ENCODE data around the gene CAPN15. TPM values are rescaled to one million over a fixed set of nuclear protein-coding genes. Genes with fewer than 3 reads are reported as not detected.

Gene CAPN15
- polyA plus RNA-seq, 3 donors from 2014 or later = 9.2 to 30.7 (median 10.1) TPM

- Mint-ChIP-seq H3K36me3 (no peaks in the 10 kb centered on the region), H3K4me3 (no peak overlapping the region), H3K27me3 (ENCODE audit: low read depth in 3 of 3) (peaks cover 0 to 4% (median 0%) of the 10 kb centered on the region in 3 donors), H3K4me1 (peaks cover 2 to 5% of the 10 kb centered on the region in 2 donors), H3K27ac (no peak overlapping the region), H3K9me3 (no peaks in the 10 kb centered on the region)
- DNase-seq = no peak
These were observed 55.3 kb downstream of the CAPN15 start for GRCh38 chr16:582614-583331.

DNA sequence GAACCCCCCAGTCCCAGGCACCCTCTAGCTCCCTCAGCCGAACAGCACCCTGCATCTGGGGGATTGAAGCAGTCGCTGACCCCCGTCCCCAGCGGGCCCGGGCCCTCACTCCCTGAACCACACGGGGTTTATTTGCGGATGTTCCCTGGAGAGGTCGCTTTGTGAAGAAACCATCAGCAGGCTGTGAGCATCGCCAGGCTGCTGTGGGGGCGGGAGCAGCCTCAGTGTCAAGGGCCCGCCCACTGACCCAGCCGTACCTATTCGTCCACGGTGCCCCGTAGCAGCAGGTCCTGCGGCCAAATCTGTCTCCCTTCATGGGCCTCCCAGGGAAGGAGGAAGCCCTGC lies 55.9 kb downstream of the CAPN15 start:
- Mint-ChIP-seq H3K27ac (no peak overlapping the region), H3K27me3 (ENCODE audit: low read depth in 3 of 3) (peaks cover 0 to 4% (median 3%) of the 10 kb centered on the region in 3 donors), H3K36me3 (no peaks in the 10 kb centered on the region), H3K4me1 (peaks cover 8 to 9% of the 10 kb centered on the region in 2 donors), H3K4me3 (no peak overlapping the region), H3K9me3 (no peaks in the 10 kb centered on the region)
- DNase-seq = no peak

GRCh38 chr16:583815-584591 lies 56.5 kb downstream of the CAPN15 start:
- Mint-ChIP-seq H3K4me3 (no peak overlapping the region), H3K36me3 (no peaks in the 10 kb centered on the region), H3K9me3 (no peaks in the 10 kb centered on the region), H3K27me3 (ENCODE audit: low read depth in 3 of 3) (peaks cover 2 to 8% (median 3%) of the 10 kb centered on the region in 3 donors), H3K4me1 (peaks cover 11% of the 10 kb centered on the region in 2 donors), H3K27ac (no peak overlapping the region)
- no peak for DNase-seq

GRCh38 chr16:585351-585750 lies 57.8 kb downstream of the CAPN15 start:
- peaks cover 8 to 16% (median 9%) of the 10 kb centered on the region in 3 donors for H3K27me3 Mint-ChIP-seq (ENCODE audit: low read depth in 3 of 3)
- no peaks in the 10 kb centered on the region for H3K9me3 Mint-ChIP-seq
- H3K4me3 Mint-ChIP-seq = no peak overlapping the region
- H3K4me1 Mint-ChIP-seq = peaks cover 11% of the 10 kb centered on the region in 2 donors
- H3K27ac Mint-ChIP-seq = no peak overlapping the region
- DNase-seq = no peak
- H3K36me3 Mint-ChIP-seq = no peaks in the 10 kb centered on the region

GRCh38 chr16:586047-586644 lies 58.6 kb downstream of the CAPN15 start:
- Mint-ChIP-seq H3K4me1 (peaks cover 18 to 19% of the 10 kb centered on the region in 2 donors), H3K9me3 (no peaks in the 10 kb centered on the region), H3K36me3 (no peaks in the 10 kb centered on the region), H3K27me3 (ENCODE audit: low read depth in 3 of 3) (peaks cover 11 to 21% (median 13%) of the 10 kb centered on the region in 3 donors), H3K27ac (peak overlapping the region in 1 of 6 donors; percentile 7), H3K4me3 (no peak overlapping the region)
- no peak for DNase-seq

DNA sequence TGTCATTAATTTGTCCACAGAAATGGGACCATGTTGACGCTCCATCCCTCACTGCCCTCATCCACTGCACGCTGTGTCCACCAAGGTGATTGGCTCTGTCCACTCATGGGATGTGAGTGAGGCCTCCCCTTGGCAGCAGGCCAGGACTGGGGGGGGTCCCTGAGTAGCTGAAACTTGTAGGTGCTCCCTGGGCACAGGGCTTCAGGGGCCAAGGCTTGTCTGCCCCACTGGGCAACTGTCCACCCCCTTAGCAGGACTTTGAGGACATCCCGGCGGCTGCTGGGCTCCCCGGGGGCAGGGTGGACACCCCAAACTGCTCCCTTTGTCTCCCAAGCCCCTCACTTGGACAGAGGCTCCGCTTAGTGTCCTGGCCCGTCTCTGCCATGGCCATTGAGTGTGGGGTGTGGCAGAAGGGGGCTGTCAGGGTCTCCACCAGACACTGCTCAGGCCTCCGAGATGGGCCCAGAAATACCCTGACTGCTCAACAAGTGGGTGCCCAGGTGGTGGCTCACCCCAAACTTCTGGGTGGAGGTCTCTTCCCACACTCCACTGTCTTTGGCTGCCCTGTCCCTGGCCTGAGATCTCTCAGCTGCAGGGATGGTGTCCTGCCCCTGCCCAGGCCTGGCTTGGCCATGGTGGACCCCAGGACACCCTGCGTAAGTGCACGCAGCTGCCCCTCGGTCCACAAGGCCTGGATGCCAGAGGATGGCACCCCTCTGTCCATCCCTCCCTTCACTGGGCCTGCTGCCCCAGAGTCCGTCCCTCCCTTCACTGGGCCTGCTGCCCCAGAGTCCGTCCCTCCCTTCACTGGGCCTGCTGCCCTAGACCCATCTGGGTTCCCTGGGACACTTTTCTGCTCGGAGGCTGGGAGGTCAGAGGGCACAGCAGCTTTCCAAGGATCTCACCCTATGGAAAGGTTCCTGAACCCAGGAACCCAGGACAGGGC lies 59.4 kb downstream of the CAPN15 start:
- no peak for DNase-seq
- Mint-ChIP-seq H3K27ac (peak overlapping the region in 5 of 6 donors; percentile 7 to 88 (median 83)), H3K27me3 (ENCODE audit: low read depth in 3 of 3) (peaks cover 11 to 21% (median 13%) of the 10 kb centered on the region in 3 donors), H3K9me3 (no peaks in the 10 kb centered on the region), H3K36me3 (no peaks in the 10 kb centered on the region), H3K4me1 (peaks cover 21 to 26% of the 10 kb centered on the region in 2 donors), H3K4me3 (peak overlapping the region; percentile 71 to 97 (median 92))

DNA sequence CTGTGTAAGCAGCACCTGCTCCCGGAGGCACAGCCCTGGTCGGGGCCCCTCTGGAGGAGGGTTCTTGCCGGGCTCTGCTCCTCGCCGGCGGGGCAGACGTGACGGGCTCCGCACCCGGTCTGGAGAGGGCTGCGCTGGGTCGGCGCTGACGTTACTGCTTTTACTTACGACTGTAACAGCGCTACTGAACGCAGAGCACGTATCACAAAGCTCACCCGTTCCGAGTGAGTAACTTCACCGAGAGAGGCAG lies 61.1 kb downstream of the CAPN15 start:
- H3K4me3 Mint-ChIP-seq = peak overlapping the region; percentile 92 to 97 (median 94)
- H3K36me3 Mint-ChIP-seq = no peaks in the 10 kb centered on the region
- H3K27ac Mint-ChIP-seq = peak overlapping the region; percentile 93 to 99 (median 98)
- DNase-seq = no peak
- peaks cover 11 to 21% (median 13%) of the 10 kb centered on the region in 3 donors for H3K27me3 Mint-ChIP-seq (ENCODE audit: low read depth in 3 of 3)
- H3K9me3 Mint-ChIP-seq = no peaks in the 10 kb centered on the region
- H3K4me1 Mint-ChIP-seq = peaks cover 30 to 33% of the 10 kb centered on the region in 2 donors

DNA sequence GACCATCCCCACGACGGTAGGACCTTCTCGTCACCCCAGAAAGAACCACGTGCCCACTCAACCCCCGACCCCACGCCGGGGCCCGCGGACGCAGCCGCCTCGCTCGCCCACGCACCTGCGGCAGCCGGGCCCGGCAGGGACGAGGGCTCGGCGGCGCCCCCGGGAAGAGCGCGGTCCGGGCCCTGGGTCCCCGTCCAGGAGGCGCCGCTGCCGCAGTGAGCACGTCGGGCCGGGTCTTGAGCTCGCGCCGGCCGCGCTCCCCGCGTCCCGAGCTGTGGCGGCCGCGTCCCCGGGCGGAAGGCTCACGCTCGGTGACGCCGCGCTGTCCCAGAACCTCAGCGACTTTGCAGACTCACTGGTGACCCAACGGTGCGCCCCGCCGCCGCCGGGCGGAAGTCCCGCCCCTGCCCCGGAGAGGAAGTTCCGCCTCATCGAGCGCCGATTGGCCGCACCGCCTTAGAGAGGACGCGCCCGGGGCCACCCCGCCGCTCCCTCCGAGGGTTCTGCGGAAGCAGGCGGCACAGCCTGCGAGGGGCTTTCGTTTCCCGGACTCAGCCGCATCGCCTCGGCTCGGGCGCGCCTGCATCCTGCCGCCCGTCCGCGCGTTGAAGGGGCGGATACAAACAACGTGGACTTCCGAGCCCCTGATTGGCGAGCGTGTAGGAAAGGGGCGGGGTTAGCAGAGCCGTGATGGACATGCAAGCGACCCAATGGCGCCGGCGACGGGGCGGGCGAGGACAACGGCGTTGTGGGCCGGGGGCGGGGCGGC lies 61.6 kb downstream of the CAPN15 start:
- H3K9me3 Mint-ChIP-seq = no peaks in the 10 kb centered on the region
- peak; percentile 99 to 100 (median 99) for DNase-seq
- H3K27me3 Mint-ChIP-seq (ENCODE audit: low read depth in 3 of 3) = peaks cover 11 to 23% (median 14%) of the 10 kb centered on the region in 3 donors
- H3K4me3 Mint-ChIP-seq = peak overlapping the region; percentile 94 to 100 (median 98)
- peaks cover 32 to 36% of the 10 kb centered on the region in 2 donors for H3K4me1 Mint-ChIP-seq
- no peaks in the 10 kb centered on the region for H3K36me3 Mint-ChIP-seq
- peak overlapping the region; percentile 93 to 100 (median 100) for H3K27ac Mint-ChIP-seq

DNA sequence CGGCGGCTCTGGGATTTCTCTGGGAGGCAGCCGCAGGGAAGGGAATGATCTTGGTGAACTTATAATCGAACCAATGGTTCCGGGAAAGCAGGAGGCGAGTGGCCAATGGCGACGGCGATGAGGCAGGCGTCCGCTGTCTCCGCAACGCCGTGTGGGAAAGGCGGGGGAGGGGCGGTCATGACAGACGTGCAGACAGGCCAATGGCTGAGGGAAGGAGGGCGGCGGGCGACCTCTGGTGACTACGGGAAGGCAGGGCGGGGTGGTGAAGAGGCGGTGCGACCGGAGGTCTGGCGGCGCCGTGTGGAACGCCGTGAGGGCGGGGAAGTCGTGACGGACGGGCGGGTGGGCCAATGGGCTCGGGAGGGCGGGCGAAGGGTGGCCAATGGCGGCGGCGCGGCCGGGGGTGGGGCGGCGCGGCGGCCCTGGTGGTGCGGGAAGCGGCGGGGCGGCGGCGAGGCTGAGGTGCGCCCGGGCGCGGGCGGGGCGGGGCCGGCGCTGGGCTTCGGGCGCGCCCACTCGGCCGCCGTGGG lies 62.2 kb downstream of the CAPN15 start, which contains the start of gene RAB40C:
RAB40C (plus strand) TSS at position 409 of the 530 bp plus-strand sequence. CDS start 226 bp downstream, outside the sequence.
- H3K36me3 Mint-ChIP-seq = no peaks in the 10 kb centered on the region
- no peaks in the 10 kb centered on the region for H3K9me3 Mint-ChIP-seq
- H3K27me3 Mint-ChIP-seq (ENCODE audit: low read depth in 3 of 3) = peaks cover 11 to 23% (median 15%) of the 10 kb centered on the region in 3 donors
- peak; percentile 99 for DNase-seq
- peak within 1 kb of the TSS; percentile 93 to 100 (median 100) for H3K27ac Mint-ChIP-seq
- H3K4me1 Mint-ChIP-seq = peaks cover 33 to 42% of the 10 kb centered on the region in 2 donors
- H3K4me3 Mint-ChIP-seq = peak within 1 kb of the TSS; percentile 93 to 100 (median 98)

DNA sequence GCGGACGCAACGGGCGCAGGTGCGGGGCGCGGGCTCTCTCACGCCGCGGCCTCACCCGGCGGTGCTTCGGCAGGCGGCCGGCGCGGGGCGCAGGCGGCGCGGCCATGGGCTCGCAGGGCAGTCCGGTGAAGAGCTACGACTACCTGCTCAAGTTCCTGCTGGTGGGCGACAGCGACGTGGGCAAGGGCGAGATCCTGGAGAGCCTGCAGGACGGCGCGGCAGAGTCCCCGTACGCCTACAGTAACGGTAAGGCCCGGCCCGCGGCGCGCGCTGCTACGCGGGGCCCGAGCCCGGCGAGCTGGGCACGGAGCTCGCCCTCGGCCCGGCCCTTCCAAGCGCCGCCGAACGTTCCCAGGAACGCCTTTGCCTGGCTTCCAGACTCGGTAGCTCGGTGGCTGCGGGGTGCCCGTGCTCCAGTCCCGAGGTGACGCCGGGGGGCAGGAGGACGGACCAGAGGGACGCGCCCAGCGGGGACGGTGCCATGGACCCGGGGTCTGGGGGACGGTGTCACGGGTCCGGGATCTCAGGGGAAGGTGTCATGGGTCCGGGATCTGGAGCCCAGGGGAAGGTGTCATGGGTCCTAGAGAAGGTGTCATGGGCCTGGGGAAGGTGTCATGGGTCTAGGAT lies 62.8 kb downstream of the CAPN15 start:
- Mint-ChIP-seq H3K4me3 (peak overlapping the region; percentile 78 to 91 (median 87)), H3K27me3 (ENCODE audit: low read depth in 3 of 3) (peaks cover 11 to 23% (median 15%) of the 10 kb centered on the region in 3 donors), H3K9me3 (no peaks in the 10 kb centered on the region), H3K27ac (peak overlapping the region; percentile 43 to 93 (median 86)), H3K36me3 (no peaks in the 10 kb centered on the region), H3K4me1 (peaks cover 33 to 42% of the 10 kb centered on the region in 2 donors)
- DNase-seq = no peak

DNA sequence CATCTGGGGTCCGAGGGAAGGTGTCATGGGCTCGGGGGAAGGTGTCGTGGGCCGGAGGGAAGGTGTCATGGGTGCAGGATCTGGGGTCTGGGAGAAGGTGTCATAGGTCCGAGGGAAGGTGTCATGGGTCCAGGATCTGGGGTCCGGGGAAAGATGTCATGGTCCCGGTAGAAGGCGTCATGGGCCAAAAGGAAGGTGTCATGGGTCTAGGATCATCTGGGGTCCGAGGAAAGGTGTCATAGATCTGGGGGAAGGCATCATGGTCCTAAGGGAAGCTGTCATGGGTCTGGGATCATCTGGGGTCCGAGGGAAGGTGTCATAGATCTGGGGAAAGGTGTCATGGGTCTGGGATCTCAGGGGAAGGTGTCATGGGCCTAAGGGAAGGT lies 63.3 kb downstream of the CAPN15 start:
- Mint-ChIP-seq H3K9me3 (no peaks in the 10 kb centered on the region), H3K27ac (peak overlapping the region; percentile 43 to 89 (median 83)), H3K4me3 (peak overlapping the region; percentile 78 to 91 (median 87)), H3K4me1 (peaks cover 33 to 42% of the 10 kb centered on the region in 2 donors), H3K27me3 (ENCODE audit: low read depth in 3 of 3) (peaks cover 11 to 21% (median 15%) of the 10 kb centered on the region in 3 donors), H3K36me3 (no peaks in the 10 kb centered on the region)
- DNase-seq = no peak

DNA sequence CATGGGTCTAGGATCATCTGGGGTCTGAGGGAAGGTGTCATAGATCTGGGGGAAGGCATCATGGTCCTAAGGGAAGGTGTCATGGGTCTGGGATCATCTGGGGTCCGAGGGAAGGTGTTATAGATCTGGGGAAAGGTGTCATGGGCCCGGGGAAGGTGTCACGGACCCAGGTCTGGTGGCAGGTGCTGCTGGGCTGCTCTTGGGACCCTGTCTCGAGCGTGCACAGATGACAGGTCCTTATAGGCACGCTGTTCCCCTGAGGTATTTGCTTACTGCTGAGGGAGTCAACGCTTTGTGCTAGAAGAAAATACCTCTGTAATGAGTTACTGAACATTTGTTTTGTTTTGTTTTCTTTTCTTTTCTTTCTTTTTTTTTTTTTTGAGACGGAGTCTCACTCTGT lies 63.7 kb downstream of the CAPN15 start:
- H3K27me3 Mint-ChIP-seq (ENCODE audit: low read depth in 3 of 3) = peaks cover 11 to 19% (median 15%) of the 10 kb centered on the region in 3 donors
- peaks cover 35 to 42% of the 10 kb centered on the region in 2 donors for H3K4me1 Mint-ChIP-seq
- H3K4me3 Mint-ChIP-seq = peak overlapping the region; percentile 78 to 91 (median 87)
- H3K36me3 Mint-ChIP-seq = no peaks in the 10 kb centered on the region
- peak overlapping the region; percentile 43 to 89 (median 83) for H3K27ac Mint-ChIP-seq
- no peak for DNase-seq
- H3K9me3 Mint-ChIP-seq = no peaks in the 10 kb centered on the region
